ENCODE results near the gene APEH.

APEH gene

DNA sequence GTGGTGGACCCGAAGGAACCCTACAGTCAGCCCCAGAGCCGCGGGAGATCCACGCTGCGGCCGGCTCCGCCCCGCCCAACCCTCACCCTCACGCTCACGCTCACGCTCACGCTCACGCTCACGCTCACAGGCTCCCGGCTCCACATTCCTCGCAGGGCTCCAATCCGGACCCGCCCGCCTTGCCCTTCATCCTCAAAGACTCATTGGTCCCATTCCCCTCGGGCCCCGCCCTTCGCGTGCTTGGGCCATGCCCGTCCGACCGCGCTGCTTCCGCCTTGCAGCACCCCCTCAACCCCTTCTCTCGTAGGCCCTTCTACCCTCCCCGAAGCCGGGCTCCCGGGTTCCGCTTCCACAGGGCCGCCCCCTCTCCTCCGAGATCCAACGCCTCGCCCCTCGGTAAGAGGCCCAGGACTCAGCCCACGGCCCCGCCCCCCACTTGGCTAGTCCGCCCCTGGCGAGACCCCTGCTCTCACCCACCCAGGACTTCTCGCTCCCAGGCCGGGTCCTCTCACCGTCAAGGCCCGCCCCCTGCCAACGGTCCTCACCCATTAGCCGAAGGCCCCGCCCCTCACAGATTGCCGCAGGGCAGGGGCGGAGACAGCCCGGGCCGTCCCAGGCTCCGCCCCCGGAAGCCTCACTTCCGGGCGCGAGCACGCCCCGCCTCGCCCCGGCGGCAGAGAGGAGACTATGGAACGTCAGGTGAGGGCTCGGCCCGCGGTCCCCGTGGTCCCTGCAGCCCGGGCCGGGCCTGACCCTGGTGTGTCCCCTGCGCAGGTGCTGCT, at the start of gene APEH:
Gene APEH (plus strand): TSS at position 637 of the 782 bp plus-strand sequence. CDS start 51 bp downstream, at position 688.
- FAIRE-seq, result no peak
- peak; percentile 97 for DNase-seq (ENCODE audit: insufficient read length, low spot score)
- TF ChIP-seq, protein P1, sequence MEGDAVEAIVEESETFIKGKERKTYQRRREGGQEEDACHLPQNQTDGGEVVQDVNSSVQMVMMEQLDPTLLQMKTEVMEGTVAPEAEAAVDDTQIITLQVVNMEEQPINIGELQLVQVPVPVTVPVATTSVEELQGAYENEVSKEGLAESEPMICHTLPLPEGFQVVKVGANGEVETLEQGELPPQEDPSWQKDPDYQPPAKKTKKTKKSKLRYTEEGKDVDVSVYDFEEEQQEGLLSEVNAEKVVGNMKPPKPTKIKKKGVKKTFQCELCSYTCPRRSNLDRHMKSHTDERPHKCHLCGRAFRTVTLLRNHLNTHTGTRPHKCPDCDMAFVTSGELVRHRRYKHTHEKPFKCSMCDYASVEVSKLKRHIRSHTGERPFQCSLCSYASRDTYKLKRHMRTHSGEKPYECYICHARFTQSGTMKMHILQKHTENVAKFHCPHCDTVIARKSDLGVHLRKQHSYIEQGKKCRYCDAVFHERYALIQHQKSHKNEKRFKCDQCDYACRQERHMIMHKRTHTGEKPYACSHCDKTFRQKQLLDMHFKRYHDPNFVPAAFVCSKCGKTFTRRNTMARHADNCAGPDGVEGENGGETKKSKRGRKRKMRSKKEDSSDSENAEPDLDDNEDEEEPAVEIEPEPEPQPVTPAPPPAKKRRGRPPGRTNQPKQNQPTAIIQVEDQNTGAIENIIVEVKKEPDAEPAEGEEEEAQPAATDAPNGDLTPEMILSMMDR (IDR thresholded peaks at IDR 0.05; ENCODE audit: insufficient read depth, missing control alignments), result no peak

DNA sequence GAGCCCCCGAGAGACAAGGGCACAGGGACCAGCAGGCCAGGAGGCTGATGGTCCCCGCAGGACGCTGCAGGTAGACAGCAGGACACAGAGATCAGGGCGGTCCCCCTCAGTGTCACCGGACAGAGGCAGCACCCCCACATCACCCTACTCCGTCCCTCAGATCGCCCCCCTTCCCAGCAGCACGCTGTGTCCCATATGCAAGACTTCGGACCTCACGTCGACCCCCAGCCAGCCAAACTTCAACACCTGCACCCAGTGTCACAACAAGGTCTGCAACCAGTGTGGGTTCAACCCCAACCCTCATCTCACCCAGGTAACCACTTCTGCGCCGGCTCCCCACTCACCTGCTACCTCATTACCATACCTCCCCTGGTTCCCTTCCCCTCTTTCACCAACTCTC, 49.1 kb upstream of the APEH start:
- FAIRE-seq (no peak), DNase-seq (ENCODE audit: insufficient read length, low spot score) (no peak)
- TF ChIP-seq, protein P1 (IDR thresholded peaks at IDR 0.05; ENCODE audit: insufficient read depth, missing control alignments), result no peak

- FAIRE-seq (no peak), DNase-seq (ENCODE audit: insufficient read length, low spot score) (no peak)
- TF ChIP-seq, protein P1 (IDR thresholded peaks at IDR 0.05; ENCODE audit: insufficient read depth, missing control alignments), result no peak
These were observed 48.0 kb upstream of the APEH start for GRCh38 chr3:49626101-49626581.

GRCh38 chr3:49626796-49627195, 47.4 kb upstream of the APEH start:
- DNase-seq (ENCODE audit: insufficient read length, low spot score) (no peak), FAIRE-seq (no peak)
- TF ChIP-seq, protein P1 (IDR thresholded peaks at IDR 0.05; ENCODE audit: insufficient read depth, missing control alignments), result no peak

- TF ChIP-seq, protein P1 (IDR thresholded peaks at IDR 0.05; ENCODE audit: insufficient read depth, missing control alignments), result no peak
- DNase-seq (ENCODE audit: insufficient read length, low spot score), result no peak
- no peak for FAIRE-seq
These were observed 46.5 kb upstream of the APEH start for GRCh38 chr3:49627634-49628033.

- TF ChIP-seq, protein P1 (IDR thresholded peaks at IDR 0.05; ENCODE audit: insufficient read depth, missing control alignments), result no peak
- DNase-seq (ENCODE audit: insufficient read length, low spot score), result no peak
- FAIRE-seq, result no peak
These were observed 45.9 kb upstream of the APEH start for GRCh38 chr3:49628249-49628648.

DNA sequence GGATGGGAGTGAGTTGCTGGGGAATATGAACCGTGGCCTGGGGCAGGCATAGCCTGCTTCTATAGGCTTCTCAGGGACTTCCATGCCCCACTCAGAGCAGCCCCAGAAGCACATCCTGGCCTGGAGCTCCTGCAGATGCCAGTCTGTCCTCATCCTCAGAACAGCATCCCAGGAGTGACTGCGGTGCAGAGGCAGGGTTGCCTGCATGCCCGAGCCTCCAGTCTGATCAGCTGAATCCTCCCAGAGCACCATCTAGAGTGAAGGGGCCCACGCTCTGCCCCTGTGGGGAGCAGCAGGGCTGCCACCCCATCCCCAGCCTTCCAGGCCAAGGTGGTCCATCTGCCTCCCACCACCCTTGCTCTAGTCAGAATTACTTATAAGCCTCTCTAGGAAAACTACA, 44.7 kb upstream of the APEH start:
- FAIRE-seq (no peak), DNase-seq (ENCODE audit: insufficient read length, low spot score) (no peak)
- TF ChIP-seq, protein P1 (IDR thresholded peaks at IDR 0.05; ENCODE audit: insufficient read depth, missing control alignments), result no peak
